Breast epithelium (tissue), 4 donors: Measurements from ENCODE around the gene USPL1. TPM values are rescaled to one million over a fixed set of nuclear protein-coding genes. Genes with fewer than 3 reads are reported as not detected.

Source experiments
- DNase-seq, 2 donors: peaks; one replicate each; pipeline ENCODE4 v3.0.0-alpha.2; 2019; ENCODE audit warnings: low spot score in 2 of 2
- H3K27ac ChIP-seq, 2 donors: fragments of 200-600 bp; sonication (generic) in 1 of 2; one replicate each; pipeline ENCODE4 v1.5.1; 2016 to 2019; ENCODE audit warnings: mild to moderate bottlenecking in 1 of 2
- H3K27me3 ChIP-seq, 2 donors: fragments of 200-600 bp; sonication (generic) in 1 of 2; one replicate each; pipeline versions ENCODE4 v1.5.1 to v1.6.0; 2017 to 2019; ENCODE audit warnings: control low read depth in 1 of 2, mild to moderate bottlenecking in 1 of 2
- H3K36me3 ChIP-seq: fragments of 200-600 bp; one replicate; pipeline ENCODE4 v1.5.1; 2019
- H3K4me1 ChIP-seq, 2 donors: fragments of 200-600 bp; sonication (generic); one replicate each; pipeline ENCODE4 v1.5.1; 2016 to 2019; ENCODE audit warnings: control low read depth in 1 of 2
- H3K4me3 ChIP-seq, 3 donors: fragments of 200-600 bp; sonication (generic); 1 replicate in 2 of 3; 2 replicates in 1 of 3; pipeline ENCODE4 v1.5.1; 2016 to 2019; ENCODE audit warnings: mild to moderate bottlenecking in 3 of 3, moderate library complexity in 2 of 3
- H3K9me3 ChIP-seq, 2 donors: fragments of 200-600 bp; sonication (generic) in 1 of 2; one replicate each; pipeline ENCODE4 v1.5.1; 2016 to 2019; ENCODE audit warnings: control low read depth in 1 of 2
- CTCF ChIP-seq, 3 donors: fragments of 450-650 bp; IDR thresholded peaks; one replicate each; pipeline ENCODE4 v1.5.1; 2016 to 2017; ENCODE audit warnings: antibody characterized with exemption in 3 of 3, mild to moderate bottlenecking in 3 of 3, moderate library complexity in 3 of 3
- POLR2A ChIP-seq: fragments of 450-650 bp; IDR thresholded peaks from one replicate; pipeline ENCODE4 v1.6.1; 2016; ENCODE audit warnings: antibody characterized with exemption, mild to moderate bottlenecking, moderate library complexity
- POLR2AphosphoS5 ChIP-seq, 3 donors: sonication (generic); formaldehyde crosslinking; IDR thresholded peaks; one replicate each; pipeline ENCODE4 v1.6.1; 2017; ENCODE audit warnings: antibody characterized with exemption in 3 of 3
- intact Hi-C: fragments of 100-400 bp; cut with DNase I; formaldehyde crosslinking; loops from one replicate; pipeline ENCODE4 v1.15.1; 2023; ENCODE audit warnings: low total_unique reads
- total RNA-seq, 3 donors: library from RNA; depleted of rRNA; stranded (reverse); fragments of >200 nt; gene quantifications; one replicate each; pipeline ENCODE4 v1.1.0, GENCODE V29; 2016

USPL1 gene
- total RNA-seq, result 10 to 100 TPM; 27.8 to 40.0 (median 28.2) TPM

DNA sequence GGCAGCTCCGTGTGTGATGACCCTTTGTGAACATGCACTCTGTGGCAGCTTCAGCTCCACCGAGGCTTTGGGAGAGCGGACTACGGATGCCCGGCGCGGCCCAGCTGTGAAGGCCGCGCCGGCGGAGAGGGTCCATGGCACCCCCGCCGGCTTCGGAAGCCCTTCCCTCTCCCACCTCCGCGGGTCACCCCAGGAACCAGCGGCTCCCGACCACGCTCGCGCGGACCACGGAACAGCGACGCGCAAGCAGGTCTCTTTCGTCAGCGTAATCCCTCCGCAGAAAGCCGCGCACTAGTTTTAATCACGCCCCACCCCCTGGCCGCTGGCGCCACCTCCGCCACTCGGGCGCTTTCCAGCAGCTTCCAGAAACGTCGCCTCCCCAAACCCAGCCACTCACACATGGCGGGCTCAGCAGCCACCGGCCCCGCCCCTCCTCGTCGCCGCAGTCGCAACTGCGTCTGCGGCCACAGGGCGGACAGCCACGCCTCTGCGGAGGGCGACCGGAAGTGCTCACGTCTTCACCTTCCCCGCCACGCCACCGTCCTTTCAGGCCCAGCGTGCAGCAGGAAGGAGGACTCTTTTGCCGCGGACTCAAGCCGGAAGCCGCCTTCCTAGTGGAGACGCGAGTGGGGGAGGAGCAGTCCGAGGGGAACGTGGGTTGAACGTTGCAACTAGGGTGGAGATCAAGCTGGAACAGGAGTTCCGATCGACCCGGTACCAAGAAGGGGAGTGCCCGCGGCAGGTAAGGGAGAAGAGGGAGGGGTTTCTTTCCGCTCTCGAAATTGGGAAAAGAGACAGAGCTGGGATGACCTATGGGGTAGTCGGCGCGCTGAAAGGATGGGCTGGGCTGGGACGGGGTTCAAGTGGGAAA is at the start of gene USPL1:
Gene USPL1 (plus strand): TSS at position 606 of the 871 bp plus-strand sequence. CDS start 3,221 bp downstream, outside the sequence.
- H3K27ac ChIP-seq, result peak within 1 kb of the TSS; percentile 99 to 100
- peaks cover 0 to 6% of the 10 kb centered on the region in 2 donors for H3K4me1 ChIP-seq
- peak; percentile 98 for DNase-seq
- TF ChIP-seq POLR2A (peak; percentile 97), CTCF (IDR thresholded peaks at IDR 0.05) (peak; percentile 71 to 81 (median 74)), POLR2AphosphoS5 (IDR thresholded peaks at IDR 0.05) (peak; percentile 98)
- intact Hi-C loops, result loop anchor here (10.0 kb wide), 1 partner anchor 153 kb away; the partner anchor contains the start of gene HMGB1
- H3K9me3 ChIP-seq, result no peaks in the 10 kb centered on the region
- no peaks in the 10 kb centered on the region for H3K36me3 ChIP-seq
- no peaks in the 10 kb centered on the region for H3K27me3 ChIP-seq
- peak within 1 kb of the TSS; percentile 74 to 86 (median 78) for H3K4me3 ChIP-seq

GRCh38 chr13:30569901-30570576 is 47.7 kb upstream of the USPL1 start:
- Histone ChIP-seq H3K27ac (peak overlapping the region; percentile 50 to 54), H3K27me3 (no peaks in the 10 kb centered on the region), H3K36me3 (no peaks in the 10 kb centered on the region), H3K4me3 (no peak overlapping the region), H3K4me1 (peaks cover 0 to 5% of the 10 kb centered on the region in 2 donors), H3K9me3 (no peaks in the 10 kb centered on the region)
- no peak for TF ChIP-seq POLR2A
- no peak for TF ChIP-seq CTCF (IDR thresholded peaks at IDR 0.05)
- no peak for TF ChIP-seq POLR2AphosphoS5 (IDR thresholded peaks at IDR 0.05)
- intact Hi-C loops, result no loop called here
- peak in 1 of 2 donors; percentile 33 for DNase-seq

GRCh38 chr13:30570691-30571090 is 47.0 kb upstream of the USPL1 start:
- TF ChIP-seq POLR2A, result no peak
- TF ChIP-seq POLR2AphosphoS5 (IDR thresholded peaks at IDR 0.05), result no peak
- TF ChIP-seq CTCF (IDR thresholded peaks at IDR 0.05), result no peak
- no peak for DNase-seq
- Histone ChIP-seq H3K9me3 (no peaks in the 10 kb centered on the region), H3K4me3 (no peak overlapping the region), H3K36me3 (no peaks in the 10 kb centered on the region), H3K27ac (peak overlapping the region; percentile 50 to 54), H3K27me3 (no peaks in the 10 kb centered on the region), H3K4me1 (peaks cover 0 to 5% of the 10 kb centered on the region in 2 donors)
- intact Hi-C loops, result no loop called here

DNA sequence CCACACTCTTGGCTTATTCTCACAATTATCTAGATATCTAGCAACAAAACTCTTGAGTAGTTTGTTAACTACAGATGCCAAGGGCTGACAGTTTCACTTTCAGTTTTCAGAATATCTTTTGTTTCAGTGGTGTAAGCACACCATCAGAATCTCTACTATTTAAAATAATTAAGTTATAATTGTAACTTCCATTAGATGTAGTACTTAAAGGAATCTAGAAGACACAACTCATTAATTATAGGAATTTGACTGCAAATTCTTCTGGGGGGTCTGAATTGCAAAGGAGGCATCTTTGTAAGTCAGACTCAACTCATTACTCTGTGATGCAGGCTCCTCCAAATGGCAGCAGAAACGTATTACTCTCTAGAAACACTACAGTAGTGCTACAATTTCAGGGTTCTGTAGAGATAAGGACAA is 44.9 kb upstream of the USPL1 start:
- DNase-seq, result no peak
- no peaks in the 10 kb centered on the region for H3K9me3 ChIP-seq
- intact Hi-C loops, result no loop called here
- no peaks in the 10 kb centered on the region for H3K27me3 ChIP-seq
- peak overlapping the region; percentile 32 to 57 (median 42) for H3K4me3 ChIP-seq
- peak overlapping the region; percentile 62 to 81 for H3K27ac ChIP-seq
- H3K4me1 ChIP-seq, result peaks cover 0 to 5% of the 10 kb centered on the region in 2 donors
- no peaks in the 10 kb centered on the region for H3K36me3 ChIP-seq
- TF ChIP-seq POLR2A (no peak), CTCF (IDR thresholded peaks at IDR 0.05) (no peak), POLR2AphosphoS5 (IDR thresholded peaks at IDR 0.05) (no peak)
